Testis (tissue), 3 donors: ENCODE data around the gene ACSM2A. TPM values are rescaled to one million over a fixed set of nuclear protein-coding genes. Genes with fewer than 3 reads are reported as not detected.
A peak's percentile ranks its signal among the peaks of the same experiment; 100 is the strongest.
"Not testable (repeated sequence)": the region's sequence is repeated elsewhere in the genome, so short reads cannot be mapped to it uniquely, and the experiment has no call there.

ENCODE experiments used
- DNase-seq: peaks from one replicate; pipeline ENCODE4 v3.0.0-alpha.2; 2019
- H3K27ac ChIP-seq, 2 donors: fragments of 200-600 bp; sonication (generic); one replicate each; pipeline ENCODE4 v1.5.1; 2019
- H3K27me3 ChIP-seq: fragments of 200-600 bp; sonication (generic); one replicate; pipeline ENCODE4 v1.5.1; 2019
- H3K36me3 ChIP-seq: fragments of 200-600 bp; sonication (generic); one replicate; pipeline ENCODE4 v1.5.1; 2017; ENCODE audit warnings: low read depth; ENCODE audit errors: missing control alignments
- H3K4me1 ChIP-seq: fragments of 200-600 bp; sonication (generic); one replicate; pipeline ENCODE4 v1.5.1; 2019
- H3K4me3 ChIP-seq, 2 donors: fragments of 200-600 bp; sonication (generic); one replicate each; pipeline ENCODE4 v1.5.1; 2017 to 2019
- H3K9me3 ChIP-seq: fragments of 200-600 bp; sonication (generic); one replicate; pipeline ENCODE4 v1.5.1; 2017
- CTCF ChIP-seq, 3 experiments: fragments of 450-650 bp in 2 of 3; fragments of 200-600 bp in 1 of 3; sonication (generic) in 1 of 3; IDR thresholded peaks; one replicate each; pipeline ENCODE4 v1.5.1; 2016 to 2019; ENCODE audit warnings: antibody characterized with exemption in 3 of 3, mild to moderate bottlenecking in 2 of 3, moderate library complexity in 1 of 3
- POLR2A ChIP-seq: fragments of 450-650 bp; IDR thresholded peaks from one replicate; pipeline ENCODE4 v1.6.1; 2017; ENCODE audit warnings: antibody characterized with exemption, mild to moderate bottlenecking, moderate library complexity
- WGBS, 2 donors: methylation state at CpG; one replicate each; pipeline ENCODE4 v1.1.5; 2018; 5-methylcytosine and 5-hydroxymethylcytosine counted together
- intact Hi-C: fragments of 100-400 bp; cut with DNase I; formaldehyde crosslinking; loops from one replicate; pipeline ENCODE4 v1.15.1; 2023; ENCODE audit warnings: low total_unique reads
- polyA plus RNA-seq: library from polyadenylated mRNA; stranded (reverse); fragments of 350-450 nt; fragmentation: Illumina TruSeq; extraction: RNeasy Lipid Tissue Mini Kit (QIAGEN cat#74804); gene quantifications from one replicate; pipeline ENCODE4 v1.2.3, GENCODE V29; 2014; ENCODE audit warnings: low read depth, low replicate concordance; ENCODE audit not compliant: insufficient read depth
- total RNA-seq, 2 donors: library from RNA; depleted of rRNA; stranded (reverse); fragments of >200 nt; gene quantifications; one replicate each; pipeline ENCODE4 v1.2.3, GENCODE V29; 2016

Gene ACSM2A
- total and polyA plus RNA-seq, 3 donors from 2014 or later: 0.12 to 0.28 TPM; not detected in 1

- H3K27me3 ChIP-seq: no peaks in the 10 kb centered on the region
- no peaks in the 10 kb centered on the region for H3K9me3 ChIP-seq
- DNase-seq: no peak
- intact Hi-C loops: no loop called here
- no peak overlapping the region for H3K27ac ChIP-seq
- no peaks in the 10 kb centered on the region for H3K36me3 ChIP-seq
- H3K4me3 ChIP-seq: no peak overlapping the region
- WGBS, 2 donors: 78 to 81% methylated on average over 9 to 11 of the region's 11 CpGs
- no peaks in the 10 kb centered on the region for H3K4me1 ChIP-seq
- no peak for TF ChIP-seq CTCF (IDR thresholded peaks at IDR 0.05)
- no peak for TF ChIP-seq POLR2A
Observed at GRCh38 chr16:20430948-20431347, 20.4 kb upstream of the ACSM2A start.

- H3K36me3 ChIP-seq, intact Hi-C loops, H3K27me3 ChIP-seq, H3K4me3 ChIP-seq, H3K9me3 ChIP-seq, H3K27ac ChIP-seq, H3K4me1 ChIP-seq, DNase-seq: not testable (repeated sequence)
- 25 to 83% methylated on average over 1 of the region's 2 CpGs for WGBS, 2 donors
Observed at GRCh38 chr16:20438950-20439349, 12.4 kb upstream of the ACSM2A start.

GRCh38 chr16:20439820-20440231 lies 11.5 kb upstream of the ACSM2A start:
- DNase-seq: peak; percentile 71
- H3K27ac ChIP-seq: peak overlapping the region; percentile 55 to 74
- H3K27me3 ChIP-seq, H3K4me3 ChIP-seq, H3K4me1 ChIP-seq, intact Hi-C loops, H3K9me3 ChIP-seq, H3K36me3 ChIP-seq: not testable (repeated sequence)
- WGBS, 2 donors: 28 to 33% methylated on average over 3 of the region's 3 CpGs

GRCh38 chr16:20440731-20441130 lies 10.6 kb upstream of the ACSM2A start:
- 47 to 49% methylated on average over 1 of the region's 1 CpG for WGBS, 2 donors
- H3K27ac ChIP-seq: peak overlapping the region in 1 of 2 donors; percentile 83
- H3K4me1 ChIP-seq, H3K27me3 ChIP-seq, H3K9me3 ChIP-seq, H3K36me3 ChIP-seq, H3K4me3 ChIP-seq, intact Hi-C loops, DNase-seq: not testable (repeated sequence)

GRCh38 chr16:20441191-20441590 lies 10.1 kb upstream of the ACSM2A start:
- WGBS, 2 donors: 42 to 55% methylated on average over 3 of the region's 3 CpGs
- H3K4me1 ChIP-seq: peaks cover 8% of the 10 kb centered on the region
- TF ChIP-seq CTCF (IDR thresholded peaks at IDR 0.05): no peak
- no peak for TF ChIP-seq POLR2A
- no peaks in the 10 kb centered on the region for H3K9me3 ChIP-seq
- no peaks in the 10 kb centered on the region for H3K36me3 ChIP-seq
- H3K4me3 ChIP-seq: no peak overlapping the region
- H3K27me3 ChIP-seq: no peaks in the 10 kb centered on the region
- intact Hi-C loops: no loop called here
- H3K27ac ChIP-seq: peak overlapping the region; percentile 11 to 83
- no peak for DNase-seq

- DNase-seq, H3K27me3 ChIP-seq, intact Hi-C loops, H3K9me3 ChIP-seq, H3K27ac ChIP-seq, H3K4me3 ChIP-seq, H3K36me3 ChIP-seq, H3K4me1 ChIP-seq: not testable (repeated sequence)
- WGBS, 2 donors: 84 to 95% methylated on average over 2 of the region's 4 CpGs
Observed at GRCh38 chr16:20441859-20442258, 9.5 kb upstream of the ACSM2A start.

- H3K4me1 ChIP-seq, intact Hi-C loops, H3K27ac ChIP-seq, H3K27me3 ChIP-seq, H3K4me3 ChIP-seq, H3K9me3 ChIP-seq, DNase-seq, H3K36me3 ChIP-seq: not testable (repeated sequence)
- no CpG with 5 or more reads among the region's 3 CpGs for WGBS, 2 donors
Observed at GRCh38 chr16:20446652-20447393, 4.5 kb upstream of the ACSM2A start.

- DNase-seq, H3K9me3 ChIP-seq, H3K4me3 ChIP-seq, H3K27me3 ChIP-seq, H3K36me3 ChIP-seq, intact Hi-C loops, H3K4me1 ChIP-seq, H3K27ac ChIP-seq: not testable (repeated sequence)
- 93% methylated on average over 2 of the region's 5 CpGs; no CpG with 5 or more reads in 1 of the 2 donors for WGBS, 2 donors
Observed at GRCh38 chr16:20453633-20454032, 2.3 kb downstream of the ACSM2A start.

- H3K4me1 ChIP-seq, H3K36me3 ChIP-seq, intact Hi-C loops, H3K4me3 ChIP-seq, H3K27ac ChIP-seq, H3K27me3 ChIP-seq, DNase-seq, H3K9me3 ChIP-seq: not testable (repeated sequence)
- 92 to 93% methylated on average over 2 of the region's 2 CpGs for WGBS, 2 donors
Observed at GRCh38 chr16:20459227-20459626, 7.9 kb downstream of the ACSM2A start.

GRCh38 chr16:20460313-20460712 lies 9.0 kb downstream of the ACSM2A start:
- H3K27me3 ChIP-seq, DNase-seq, H3K4me1 ChIP-seq, H3K27ac ChIP-seq, H3K36me3 ChIP-seq, H3K4me3 ChIP-seq, H3K9me3 ChIP-seq, intact Hi-C loops: not testable (repeated sequence)
- 95 to 100% methylated on average over 2 to 3 of the region's 4 CpGs for WGBS, 2 donors
